OCI-LY7 (cell line): ENCODE data around the gene IQCE. TPM values are rescaled to one million over a fixed set of nuclear protein-coding genes. Genes with fewer than 3 reads are reported as not detected.

Experiments
- BruUV-seq: library from RNA; stranded (reverse); fragments of 400-500 nt; replicated peaks from 2 replicates; lab custom pipeline; 2021; lab: Mats Ljungman, UMichigan
- CTCF ChIA-PET: fragments of 300-600 bp; sonication (Branson Sonifier 250); formaldehyde crosslinking; loops from one replicate; lab custom pipeline; 2022; ENCODE audit warnings: antibody characterized with exemption; ENCODE audit not compliant: unreplicated experiment; lab: Charles Lee
- POLR2A ChIA-PET: fragments of 300-600 bp; sonication (Branson Sonifier 250); formaldehyde crosslinking; loops from one replicate; lab custom pipeline; 2022; ENCODE audit warnings: antibody characterized with exemption; lab: Charles Lee
- DNase-seq: peaks from one replicate; pipeline ENCODE4 v3.0.0-alpha.2; 2015; ENCODE audit warnings: low spot score
- H2AFZ ChIP-seq: fragments of 200-600 bp; sonication (generic), shearing (Covaris generic); 2 replicates; pipeline ENCODE4 v1.6.1; 2014; ENCODE audit warnings: mild to moderate bottlenecking, antibody characterized with exemption, low read length, moderate library complexity
- H3K27ac ChIP-seq: fragments of 200-600 bp; sonication (generic); 2 replicates; pipeline ENCODE4 v1.5.1; 2014; ENCODE audit warnings: mixed run types, low read depth, mild to moderate bottlenecking, moderate library complexity, low read length, inconsistent platforms; ENCODE audit not compliant: poor library complexity, severe bottlenecking
- H3K36me3 ChIP-seq: fragments of 200-600 bp; sonication (generic); 2 replicates; pipeline ENCODE4 v1.6.1; 2014; ENCODE audit warnings: mild to moderate bottlenecking, antibody characterized with exemption, low read length, moderate library complexity, mixed read lengths; ENCODE audit not compliant: insufficient read depth
- H3K4me1 ChIP-seq: fragments of 200-600 bp; sonication (generic); 2 replicates; pipeline ENCODE4 v1.5.1; 2014; ENCODE audit warnings: mild to moderate bottlenecking, low read length; ENCODE audit not compliant: insufficient read depth, poor library complexity, severe bottlenecking
- H3K4me2 ChIP-seq: fragments of 200-600 bp; sonication (generic); 2 replicates; pipeline ENCODE4 v1.6.1; 2014; ENCODE audit warnings: mild to moderate bottlenecking, low read length
- H3K4me3 ChIP-seq: fragments of 200-600 bp; sonication (generic); 2 replicates; pipeline ENCODE4 v1.5.1; 2014; ENCODE audit warnings: mild to moderate bottlenecking, low read depth, low read length; ENCODE audit not compliant: poor library complexity, severe bottlenecking
- H3K79me2 ChIP-seq: fragments of 200-600 bp; sonication (generic); 2 replicates; pipeline ENCODE4 v1.6.1; 2016; ENCODE audit warnings: low read depth, mild to moderate bottlenecking, low read length, moderate library complexity, mixed read lengths; ENCODE audit not compliant: insufficient read depth
- H3K9me2 ChIP-seq: fragments of 200-600 bp; sonication (generic); 2 replicates; pipeline ENCODE4 v1.6.1; 2016; ENCODE audit warnings: mild to moderate bottlenecking, low read length, mixed read lengths; ENCODE audit not compliant: insufficient read depth
- H3K9me3 ChIP-seq: fragments of 200-600 bp; sonication (generic); 2 replicates; pipeline ENCODE4 v1.6.1; 2014; ENCODE audit warnings: mild to moderate bottlenecking, mixed run types, low read length, mixed read lengths
- H4K20me1 ChIP-seq: fragments of 200-600 bp; sonication (generic); 2 replicates; pipeline ENCODE4 v1.6.1; 2014; ENCODE audit warnings: mild to moderate bottlenecking, antibody characterized with exemption, low read length, moderate library complexity, mixed read lengths; ENCODE audit not compliant: insufficient read depth
- CTCF ChIP-seq: fragments of 200-600 bp; sonication (generic); conservative IDR thresholded peaks from 2 replicates; pipeline ENCODE4 v1.5.1; 2014; ENCODE audit warnings: mild to moderate bottlenecking, antibody characterized with exemption, low read length, moderate library complexity, mixed read lengths
- EZH2phosphoT487 ChIP-seq: fragments of 200-600 bp; sonication (generic); IDR thresholded peaks from 2 replicates; pipeline ENCODE4 v1.6.1; 2018; ENCODE audit warnings: low read depth, borderline replicate concordance, mild to moderate bottlenecking, mixed run types, antibody characterized with exemption, low read length, moderate library complexity, mixed read lengths
- intact Hi-C: fragments of 100-400 bp; cut with micrococcal nuclease; formaldehyde crosslinking; loops from one replicate; pipeline ENCODE4 v1.10.0; 2022; ENCODE audit not compliant: unreplicated experiment
- total RNA-seq, 2 experiments: library from RNA; depleted of rRNA in 1 of 2; stranded (reverse); fragments of >200 nt in 1 of 2; shearing (Covaris generic) in 1 of 2; gene quantifications; 2 replicates each; pipeline ENCODE4 v1.2.3, GENCODE V29; 2014 to 2022

IQCE gene
- total RNA-seq, 2 experiments from 2014 or later: 6.2 to 6.6 TPM

- no peak for TF ChIP-seq CTCF
- no peak for TF ChIP-seq EZH2phosphoT487
- Histone ChIP-seq H3K9me2 (no peaks in the 10 kb centered on the region), H2AFZ (no peak overlapping the region), H3K4me2 (peak overlapping the region; percentile 87), H3K4me1 (peaks cover 37% of the 10 kb centered on the region), H3K27ac (peak overlapping the region; percentile 82), H3K79me2 (peaks cover 24% of the 10 kb centered on the region; the same call in 1 of the 2 replicates), H3K9me3 (no peaks in the 10 kb centered on the region), H3K4me3 (peak overlapping the region; percentile 76), H3K36me3 (peaks cover 37% of the 10 kb centered on the region), H4K20me1 (no peaks in the 10 kb centered on the region)
- DNase-seq: peak; percentile 7
- ChIA-PET POLR2A (interaction anchor here (1.0 to 1.2 kb wide), 3 partner anchors 15 to 309 kb away, joined by 3 read pairs; no protein-coding TSS in a partner anchor), CTCF (interaction anchor here (0.8 kb wide), 1 partner anchor 67 kb away, joined by 3 read pairs; no protein-coding TSS in a partner anchor)
- TSS peak; percentile 44 for BruUV-seq
- intact Hi-C loops: no loop called here
Observed at GRCh38 chr7:2553831-2554581, 4.8 kb upstream of the IQCE start.

- peak; percentile 48 for DNase-seq
- no peaks in the 10 kb centered on the region for H3K9me2 ChIP-seq
- intact Hi-C loops: loop anchor here (1.0 to 5.0 kb wide), 2 partner anchors 91 to 152 kb away; partner anchors contain the start of gene CHST12
- peak overlapping the region; percentile 87 for H3K4me2 ChIP-seq
- H3K4me3 ChIP-seq: peak overlapping the region; percentile 76
- CTCF ChIA-PET: interaction anchor here (0.8 kb wide), 1 partner anchor 66 kb away, joined by 3 read pairs; no protein-coding TSS in a partner anchor
- no peak for TF ChIP-seq CTCF
- no peak for TF ChIP-seq EZH2phosphoT487
- peaks cover 31% of the 10 kb centered on the region for H3K36me3 ChIP-seq
- H3K79me2 ChIP-seq: peaks cover 24% of the 10 kb centered on the region; the same call in 1 of the 2 replicates
- H2AFZ ChIP-seq: no peak overlapping the region
- H3K27ac ChIP-seq: peak overlapping the region; percentile 82
- POLR2A ChIA-PET: interaction anchor here (1.0 kb wide), 1 partner anchor 310 kb away, joined by 3 read pairs; no protein-coding TSS in a partner anchor
- H3K9me3 ChIP-seq: no peaks in the 10 kb centered on the region
- H3K4me1 ChIP-seq: peaks cover 38% of the 10 kb centered on the region
- BruUV-seq: no TSS peak
- H4K20me1 ChIP-seq: no peaks in the 10 kb centered on the region
Observed at GRCh38 chr7:2554661-2555111, 4.1 kb upstream of the IQCE start.
